ENCODE data around the gene L3HYPDH. TPM values are rescaled to one million over a fixed set of nuclear protein-coding genes. Genes with fewer than 3 reads are reported as not detected.

Gene L3HYPDH
- total RNA-seq, 6 experiments from 2014 or later = 10.3 to 48.5 (median 23.4) TPM

DNA sequence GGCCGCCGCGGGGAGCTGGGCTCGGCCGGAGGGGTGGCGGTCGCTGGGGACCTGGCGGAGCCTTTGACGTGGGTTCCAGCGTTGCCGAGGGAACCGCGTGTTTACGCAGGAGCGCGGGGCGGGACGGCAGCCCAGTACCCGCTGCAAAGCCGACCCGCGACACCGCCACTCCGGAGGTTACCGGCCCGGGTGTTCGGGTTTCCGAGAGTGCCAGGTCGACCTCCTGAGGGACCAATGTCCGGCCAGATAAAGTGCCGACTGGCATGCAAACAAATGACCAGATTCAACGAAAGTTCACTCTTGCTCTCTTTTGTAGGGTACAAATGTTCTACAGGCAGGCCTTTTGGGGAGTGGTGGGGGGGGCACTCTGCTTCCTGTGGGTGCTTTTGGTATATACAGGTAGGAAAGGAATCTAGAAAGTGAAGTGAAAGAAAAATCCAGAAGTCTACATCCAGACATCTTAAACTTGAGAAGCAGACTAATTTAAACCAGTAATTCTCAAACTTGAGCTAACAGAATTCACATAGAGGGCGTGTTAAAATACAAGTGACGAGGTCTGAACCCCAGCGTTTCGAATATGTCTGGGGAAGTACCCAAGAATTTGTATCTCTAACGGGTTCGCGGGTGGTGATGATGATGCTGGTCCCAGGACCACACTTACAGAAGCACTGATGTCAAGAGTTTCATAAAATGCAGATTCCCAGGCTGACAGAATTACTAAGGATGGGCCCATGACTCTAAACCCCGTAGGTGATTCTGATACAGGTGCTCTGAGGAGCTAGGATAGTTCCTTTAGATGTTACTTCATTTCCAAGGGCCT lies 18.7 kb downstream of the L3HYPDH start, which contains the start of gene GPR135:
TSS of gene GPR135 (minus strand) at position 65 of the 820 bp plus-strand sequence. CDS start 154 bp downstream, outside the sequence.
- peak; percentile 76 to 86 (median 82) for DNase-seq
- Histone ChIP-seq H3K36me3 (peaks cover 0 to 4% (median 0%) of the 10 kb centered on the region in 4 donors), H3K4me3 (peak within 1 kb of the TSS; percentile 57 to 71 (median 64)), H3K27me3 (no peaks in the 10 kb centered on the region), H3K27ac (peak within 1 kb of the TSS; percentile 2 to 55 (median 7)), H3K9me3 (no peaks in the 10 kb centered on the region), H3K4me1 (peaks cover 0 to 11% (median 3%) of the 10 kb centered on the region in 4 donors)
- peak; percentile 74 to 90 (median 84) for ATAC-seq
- TF ChIP-seq, protein P1, sequence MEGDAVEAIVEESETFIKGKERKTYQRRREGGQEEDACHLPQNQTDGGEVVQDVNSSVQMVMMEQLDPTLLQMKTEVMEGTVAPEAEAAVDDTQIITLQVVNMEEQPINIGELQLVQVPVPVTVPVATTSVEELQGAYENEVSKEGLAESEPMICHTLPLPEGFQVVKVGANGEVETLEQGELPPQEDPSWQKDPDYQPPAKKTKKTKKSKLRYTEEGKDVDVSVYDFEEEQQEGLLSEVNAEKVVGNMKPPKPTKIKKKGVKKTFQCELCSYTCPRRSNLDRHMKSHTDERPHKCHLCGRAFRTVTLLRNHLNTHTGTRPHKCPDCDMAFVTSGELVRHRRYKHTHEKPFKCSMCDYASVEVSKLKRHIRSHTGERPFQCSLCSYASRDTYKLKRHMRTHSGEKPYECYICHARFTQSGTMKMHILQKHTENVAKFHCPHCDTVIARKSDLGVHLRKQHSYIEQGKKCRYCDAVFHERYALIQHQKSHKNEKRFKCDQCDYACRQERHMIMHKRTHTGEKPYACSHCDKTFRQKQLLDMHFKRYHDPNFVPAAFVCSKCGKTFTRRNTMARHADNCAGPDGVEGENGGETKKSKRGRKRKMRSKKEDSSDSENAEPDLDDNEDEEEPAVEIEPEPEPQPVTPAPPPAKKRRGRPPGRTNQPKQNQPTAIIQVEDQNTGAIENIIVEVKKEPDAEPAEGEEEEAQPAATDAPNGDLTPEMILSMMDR (IDR thresholded peaks at IDR 0.05) = no peak
- no peak for TF ChIP-seq POLR2A (IDR thresholded peaks at IDR 0.05)
- intact Hi-C loops (cut with DNase I) = no loop called here
- 19% methylated on average over 21 of the region's 40 CpGs for WGBS (ENCODE audit: insufficient coverage, low coverage, low lambda C conversion rate, missing lambda C conversion rate)

DNA sequence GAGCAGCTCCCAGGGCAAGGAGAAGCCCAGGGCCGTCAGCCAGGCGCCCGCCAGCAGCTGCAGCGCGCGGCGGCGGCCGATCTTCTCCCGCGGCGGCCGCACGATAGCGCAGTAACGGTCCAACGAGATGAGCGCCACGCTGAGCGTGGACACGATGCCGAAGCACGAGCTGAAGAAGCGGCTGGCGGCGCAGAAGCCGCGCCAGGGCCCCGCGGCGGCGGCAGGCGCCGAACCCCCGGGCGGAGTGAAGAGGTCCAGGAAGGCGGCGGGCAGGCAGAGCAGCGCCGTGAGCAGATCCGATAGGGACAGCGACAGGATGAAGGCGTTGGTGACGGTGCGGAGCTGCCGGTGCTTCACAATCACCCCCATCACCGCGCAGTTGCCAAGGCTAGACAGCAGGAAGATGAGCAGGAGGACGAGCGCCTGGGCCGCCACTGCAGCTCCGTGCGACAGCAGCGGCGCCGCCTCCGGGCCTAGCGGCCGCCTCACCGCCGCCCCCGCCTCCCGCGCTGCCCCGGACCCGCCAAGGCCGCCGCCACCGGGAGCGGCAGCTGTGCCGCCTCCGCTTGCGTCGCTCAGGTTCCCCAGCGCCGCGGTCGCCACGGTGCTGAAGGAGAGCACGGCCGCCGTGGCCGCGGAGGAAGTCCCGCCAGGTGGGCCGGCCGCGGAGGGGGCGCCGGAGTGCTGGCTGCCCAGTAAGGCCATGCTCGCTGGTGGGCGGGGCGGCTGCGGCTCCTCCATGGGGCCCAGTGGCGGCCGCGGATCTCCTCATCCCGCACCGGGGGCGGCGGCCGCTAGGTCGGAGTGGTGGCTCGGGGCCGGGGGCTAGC lies 19.5 kb downstream of the L3HYPDH start:
- ATAC-seq = peak; percentile 76 to 88 (median 84)
- intact Hi-C loops (cut with DNase I) = no loop called here

DNA sequence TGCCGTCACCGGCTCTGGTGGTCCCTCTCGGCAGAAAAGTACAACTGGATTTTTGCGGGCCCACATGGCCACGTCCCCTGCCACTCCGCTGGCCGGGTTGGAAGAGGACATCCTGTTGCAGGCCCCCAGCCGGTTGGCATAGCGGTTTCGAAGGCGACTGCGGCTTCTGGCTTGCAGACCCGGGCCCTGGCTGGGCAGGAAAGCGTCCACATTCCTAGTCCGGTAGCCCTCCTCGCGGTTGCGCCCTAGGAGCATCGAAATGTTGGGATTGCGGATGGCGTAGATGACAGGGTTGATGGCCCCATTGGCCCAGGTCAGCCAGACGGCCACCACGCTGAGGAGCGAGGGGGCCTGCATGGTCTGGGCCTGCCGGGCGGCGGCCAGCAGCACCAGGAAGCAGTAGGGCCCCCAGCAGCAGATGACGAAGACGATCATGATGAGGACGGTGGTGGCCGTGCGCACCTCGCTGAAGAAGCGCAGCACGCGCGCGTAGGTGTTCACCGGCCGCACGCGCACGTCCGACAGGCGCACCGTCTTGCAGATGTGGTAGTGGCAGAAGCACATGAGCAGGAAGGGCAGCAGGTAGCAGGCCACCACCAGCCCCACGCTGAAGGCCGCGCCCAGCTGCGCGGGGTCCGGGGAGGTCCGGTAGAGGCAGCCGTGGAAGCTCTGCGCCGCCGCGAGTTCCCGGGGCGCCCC lies 20.3 kb downstream of the L3HYPDH start:
- Histone ChIP-seq H3K27ac (peak overlapping the region; percentile 2 to 55 (median 7)), H3K27me3 (no peaks in the 10 kb centered on the region), H3K36me3 (no peaks in the 10 kb centered on the region), H3K4me3 (peak overlapping the region; percentile 57 to 71 (median 64)), H3K4me1 (peaks cover 0 to 11% (median 3%) of the 10 kb centered on the region in 4 donors), H3K9me3 (no peaks in the 10 kb centered on the region)
- peak in 2 of 3 donors; percentile 16 to 56 for DNase-seq
- ATAC-seq = no peak
- intact Hi-C loops (cut with DNase I) = no loop called here
- WGBS (ENCODE audit: insufficient coverage, low coverage, low lambda C conversion rate, missing lambda C conversion rate) = 60% methylated on average over 1 of the region's 60 CpGs
- no peak for TF ChIP-seq POLR2A (IDR thresholded peaks at IDR 0.05)
- TF ChIP-seq, protein P1 (IDR thresholded peaks at IDR 0.05) = no peak

More for the DNA sequence above, 19.5 kb downstream of the L3HYPDH start:
- Histone ChIP-seq H3K27ac (peak overlapping the region; percentile 2 to 55 (median 7)), H3K4me1 (peaks cover 0 to 11% (median 3%) of the 10 kb centered on the region in 4 donors), H3K4me3 (peak overlapping the region; percentile 57 to 71 (median 64)), H3K9me3 (no peaks in the 10 kb centered on the region), H3K36me3 (no peaks in the 10 kb centered on the region), H3K27me3 (no peaks in the 10 kb centered on the region)
- peak; percentile 45 to 78 (median 77) for DNase-seq
- TF ChIP-seq POLR2A (IDR thresholded peaks at IDR 0.05) = no peak
- TF ChIP-seq, protein P1 (IDR thresholded peaks at IDR 0.05) = no peak
- 0% methylated on average over 5 of the region's 105 CpGs for WGBS (ENCODE audit: insufficient coverage, low coverage, low lambda C conversion rate, missing lambda C conversion rate)

DNA sequence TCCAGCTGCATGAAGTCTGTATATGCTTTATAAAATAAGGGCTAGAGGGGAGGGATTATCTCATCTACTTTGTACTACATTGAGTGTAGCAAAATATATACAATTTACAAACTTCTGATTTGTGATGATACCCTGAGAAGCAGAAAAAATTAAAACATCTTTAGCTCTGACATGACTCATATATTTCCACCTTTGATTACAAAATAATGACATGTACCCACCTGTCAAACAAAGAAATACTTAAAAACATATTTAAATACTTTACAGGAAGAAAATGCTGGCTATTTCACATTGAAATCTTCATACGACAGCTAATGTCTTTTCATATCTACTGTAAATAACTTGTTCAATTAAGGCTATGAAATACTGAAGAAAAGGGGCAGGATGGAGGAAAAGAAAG lies 22.3 kb downstream of the L3HYPDH start:
- Histone ChIP-seq H3K36me3 (no peaks in the 10 kb centered on the region), H3K4me3 (no peak overlapping the region), H3K4me1 (peaks cover 0 to 11% (median 3%) of the 10 kb centered on the region in 4 donors), H3K27me3 (no peaks in the 10 kb centered on the region), H3K27ac (no peak overlapping the region), H3K9me3 (no peaks in the 10 kb centered on the region)
- DNase-seq (no peak), ATAC-seq (no peak)
- 79% methylated on average over 1 of the region's 1 CpG for WGBS (ENCODE audit: insufficient coverage, low coverage, low lambda C conversion rate, missing lambda C conversion rate)
- intact Hi-C loops (cut with DNase I) = no loop called here
- TF ChIP-seq, protein P1 (IDR thresholded peaks at IDR 0.05) = no peak
- no peak for TF ChIP-seq POLR2A (IDR thresholded peaks at IDR 0.05)
